ENCODE measurements around the gene XDH. TPM values are rescaled to one million over a fixed set of nuclear protein-coding genes. Genes with fewer than 3 reads are reported as not detected.
A peak's percentile ranks its signal among the peaks of the same experiment; 100 is the strongest.

Gene XDH
- total RNA-seq, 1 experiment from 2014 or later, result 0.91 TPM

GRCh38 chr2:31382452-31383120 lies 32.0 kb downstream of the XDH start:
- no TSS peak for BruUV-seq (replicated peaks)
- DNase-seq (peak; percentile 45), ATAC-seq (no peak)
- TF ChIP-seq CTCF (conservative IDR thresholded peaks at IDR 0.05; ENCODE audit: low read depth, low read length) (no peak), EZH2phosphoT487 (IDR thresholded peaks at IDR 0.05; ENCODE audit: borderline replicate concordance, low read length) (no peak), EZH2 (IDR thresholded peaks at IDR 0.05; ENCODE audit: low read length, unreplicated experiment) (no peak)
- peaks cover 40% of the 10 kb centered on the region for H3K4me1 ChIP-seq (ENCODE audit: insufficient read depth, low read length)
- intact Hi-C loops (cut with micrococcal nuclease), result loop anchor here (5.0 kb wide), 1 partner anchor 50 kb away; no protein-coding TSS in a partner anchor
- no peak overlapping the region for H3K4me2 ChIP-seq (ENCODE audit: low read length)
- no peaks in the 10 kb centered on the region for H4K20me1 ChIP-seq (ENCODE audit: low read length)
- H3K36me3 ChIP-seq (ENCODE audit: low read depth, low read length), result no peaks in the 10 kb centered on the region
- no peaks in the 10 kb centered on the region for H3K9me3 ChIP-seq (ENCODE audit: low read length)
- no peaks in the 10 kb centered on the region for H3K9me2 ChIP-seq (replicated peaks; ENCODE audit: low read length)
- H3K27ac ChIP-seq (ENCODE audit: low read length), result peak overlapping the region; percentile 97; the same call in 1 of the 2 replicates
- CTCF ChIA-PET, result no interaction called here
- H3K27me3 ChIP-seq (ENCODE audit: low read length), result no peaks in the 10 kb centered on the region
- H3K9ac ChIP-seq (ENCODE audit: low read length), result no peak overlapping the region
- no peaks in the 10 kb centered on the region for H3K79me2 ChIP-seq (ENCODE audit: low read length)
- POLR2A ChIA-PET (ENCODE audit: unreplicated experiment), result no interaction called here
- no peaks in the 10 kb centered on the region for H3F3A ChIP-seq (ENCODE audit: low read length, unreplicated experiment)
- no peak overlapping the region for H2AFZ ChIP-seq (ENCODE audit: low read length)
- H3K4me3 ChIP-seq (ENCODE audit: low read length), result no peak overlapping the region

GRCh38 chr2:31381601-31382000 lies 32.9 kb downstream of the XDH start:
- DNase-seq (no peak), ATAC-seq (no peak)
- no peak for TF ChIP-seq EZH2phosphoT487 (IDR thresholded peaks at IDR 0.05; ENCODE audit: borderline replicate concordance, low read length)
- TF ChIP-seq EZH2 (IDR thresholded peaks at IDR 0.05; ENCODE audit: low read length, unreplicated experiment), result no peak
- TF ChIP-seq CTCF (conservative IDR thresholded peaks at IDR 0.05; ENCODE audit: low read depth, low read length), result no peak
- intact Hi-C loops (cut with micrococcal nuclease), result loop anchor here (5.0 kb wide), 1 partner anchor 51 kb away; no protein-coding TSS in a partner anchor
- Histone ChIP-seq H3K79me2 (ENCODE audit: low read length) (no peaks in the 10 kb centered on the region), H3K9me2 (replicated peaks; ENCODE audit: low read length) (no peaks in the 10 kb centered on the region), H3K4me2 (ENCODE audit: low read length) (no peak overlapping the region), H3K27me3 (ENCODE audit: low read length) (no peaks in the 10 kb centered on the region), H4K20me1 (ENCODE audit: low read length) (no peaks in the 10 kb centered on the region), H3K36me3 (ENCODE audit: low read depth, low read length) (no peaks in the 10 kb centered on the region), H3F3A (ENCODE audit: low read length, unreplicated experiment) (no peaks in the 10 kb centered on the region), H3K27ac (ENCODE audit: low read length) (no peak overlapping the region), H2AFZ (ENCODE audit: low read length) (no peak overlapping the region), H3K4me1 (ENCODE audit: insufficient read depth, low read length) (peaks cover 40% of the 10 kb centered on the region), H3K9ac (ENCODE audit: low read length) (no peak overlapping the region), H3K4me3 (ENCODE audit: low read length) (no peak overlapping the region), H3K9me3 (ENCODE audit: low read length) (no peaks in the 10 kb centered on the region)
- no TSS peak for BruUV-seq (replicated peaks)
- ChIA-PET POLR2A (ENCODE audit: unreplicated experiment) (no interaction called here), CTCF (no interaction called here)

- H3K27ac ChIP-seq (ENCODE audit: low read length), result no peak overlapping the region
Observed at GRCh38 chr2:31380243-31380642, 34.3 kb downstream of the XDH start.

More at GRCh38 chr2:31380243-31380642, 34.3 kb downstream of the XDH start:
- ChIA-PET POLR2A (ENCODE audit: unreplicated experiment) (no interaction called here), CTCF (no interaction called here)
- intact Hi-C loops (cut with micrococcal nuclease), result loop anchor here (5.0 kb wide), 1 partner anchor 52 kb away; no protein-coding TSS in a partner anchor
- Histone ChIP-seq H3K9me2 (replicated peaks; ENCODE audit: low read length) (no peaks in the 10 kb centered on the region), H2AFZ (ENCODE audit: low read length) (no peak overlapping the region), H3K27me3 (ENCODE audit: low read length) (no peaks in the 10 kb centered on the region), H3F3A (ENCODE audit: low read length, unreplicated experiment) (no peaks in the 10 kb centered on the region), H3K4me3 (ENCODE audit: low read length) (no peak overlapping the region), H3K9me3 (ENCODE audit: low read length) (no peaks in the 10 kb centered on the region), H4K20me1 (ENCODE audit: low read length) (no peaks in the 10 kb centered on the region), H3K4me1 (ENCODE audit: insufficient read depth, low read length) (peaks cover 32% of the 10 kb centered on the region), H3K4me2 (ENCODE audit: low read length) (no peak overlapping the region), H3K36me3 (ENCODE audit: low read depth, low read length) (no peaks in the 10 kb centered on the region), H3K9ac (ENCODE audit: low read length) (no peak overlapping the region), H3K79me2 (ENCODE audit: low read length) (no peaks in the 10 kb centered on the region)
- ATAC-seq (no peak), DNase-seq (no peak)
- TF ChIP-seq EZH2phosphoT487 (IDR thresholded peaks at IDR 0.05; ENCODE audit: borderline replicate concordance, low read length) (no peak), EZH2 (IDR thresholded peaks at IDR 0.05; ENCODE audit: low read length, unreplicated experiment) (no peak)
- BruUV-seq (replicated peaks), result no TSS peak
